NCI-H187 treated with DMSO at 0.1 percent for 48 hours (cell line): ENCODE data around the gene FNTB.
A peak's percentile ranks its signal among the peaks of the same experiment; 100 is the strongest.

Experiments
- DNase-seq: peaks from one replicate; lab custom pipeline; 2025; lab: John Stamatoyannopoulos, UW

The FNTB gene, protein sequence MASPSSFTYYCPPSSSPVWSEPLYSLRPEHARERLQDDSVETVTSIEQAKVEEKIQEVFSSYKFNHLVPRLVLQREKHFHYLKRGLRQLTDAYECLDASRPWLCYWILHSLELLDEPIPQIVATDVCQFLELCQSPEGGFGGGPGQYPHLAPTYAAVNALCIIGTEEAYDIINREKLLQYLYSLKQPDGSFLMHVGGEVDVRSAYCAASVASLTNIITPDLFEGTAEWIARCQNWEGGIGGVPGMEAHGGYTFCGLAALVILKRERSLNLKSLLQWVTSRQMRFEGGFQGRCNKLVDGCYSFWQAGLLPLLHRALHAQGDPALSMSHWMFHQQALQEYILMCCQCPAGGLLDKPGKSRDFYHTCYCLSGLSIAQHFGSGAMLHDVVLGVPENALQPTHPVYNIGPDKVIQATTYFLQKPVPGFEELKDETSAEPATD

DNA sequence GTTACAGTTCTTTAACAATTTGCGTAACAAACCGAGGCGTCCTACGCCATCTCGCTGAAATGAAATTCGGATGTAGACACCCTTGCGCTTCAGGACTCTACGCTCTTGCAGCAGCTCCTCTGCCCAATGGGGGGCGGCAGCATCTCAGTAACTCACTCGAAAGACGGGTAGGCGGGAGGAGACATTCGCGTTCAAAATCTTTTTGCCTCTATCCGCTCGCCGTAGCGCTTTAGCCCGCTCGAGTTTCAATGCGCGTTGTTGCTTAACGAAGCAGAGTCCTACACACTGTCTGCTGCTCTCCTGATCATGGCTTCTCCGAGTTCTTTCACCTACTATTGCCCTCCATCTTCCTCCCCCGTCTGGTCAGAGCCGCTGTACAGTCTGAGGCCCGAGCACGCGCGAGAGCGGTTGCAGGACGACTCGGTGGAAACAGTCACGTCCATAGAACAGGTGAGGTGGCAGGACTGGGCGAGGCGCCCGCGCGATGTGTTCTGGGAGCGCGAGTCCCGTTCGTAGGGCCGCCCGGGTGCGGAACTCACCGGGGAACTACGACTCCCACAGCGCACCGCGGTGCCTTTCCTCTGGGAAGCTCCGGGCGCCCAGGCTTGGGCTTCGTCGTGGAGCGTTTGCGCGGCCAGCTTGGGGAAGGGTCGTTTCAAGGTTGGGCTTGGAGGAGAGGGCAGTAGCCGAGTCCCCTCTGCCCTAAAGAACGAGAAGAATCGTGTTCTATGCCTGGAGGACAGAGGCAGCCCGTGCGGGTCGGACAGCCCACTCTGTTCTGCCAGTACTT is at the start of gene FNTB:
FNTB (plus strand) TSS at position 248 of the 790 bp plus-strand sequence; CDS start at position 307, 59 bp downstream.
- DNase-seq, result peak; percentile 94

DNA sequence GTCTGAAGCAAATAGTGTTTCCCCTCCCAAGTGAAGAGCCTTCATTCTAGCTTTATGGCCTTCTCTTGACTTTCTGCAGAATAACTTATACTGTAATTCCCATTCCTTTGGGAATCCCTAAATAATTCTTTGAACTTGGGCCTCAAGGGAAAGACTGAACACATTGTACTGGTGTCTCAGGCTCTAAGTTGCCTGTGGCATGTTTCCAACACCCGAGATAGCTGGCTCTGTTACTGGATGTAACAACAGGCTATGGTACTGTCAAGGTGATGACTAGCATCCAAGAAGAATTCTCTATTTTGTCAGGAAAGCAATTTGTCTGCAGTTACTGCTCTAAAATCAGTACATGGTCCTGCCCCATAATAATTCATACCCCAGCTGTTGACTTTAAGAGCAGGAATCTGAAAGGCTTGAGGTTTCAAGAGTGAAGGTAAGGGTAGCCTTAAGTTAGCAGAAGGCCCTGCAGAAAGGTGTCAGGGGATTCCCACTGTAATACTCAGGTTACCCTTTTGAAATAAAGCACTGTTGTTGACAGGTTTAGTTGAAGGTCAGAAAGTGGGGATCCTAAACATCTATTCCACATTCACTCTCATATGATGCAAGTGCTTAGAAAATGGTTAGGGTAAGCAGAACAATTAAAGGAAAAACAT is 49.4 kb upstream of the FNTB start:
- no peak for DNase-seq

DNA sequence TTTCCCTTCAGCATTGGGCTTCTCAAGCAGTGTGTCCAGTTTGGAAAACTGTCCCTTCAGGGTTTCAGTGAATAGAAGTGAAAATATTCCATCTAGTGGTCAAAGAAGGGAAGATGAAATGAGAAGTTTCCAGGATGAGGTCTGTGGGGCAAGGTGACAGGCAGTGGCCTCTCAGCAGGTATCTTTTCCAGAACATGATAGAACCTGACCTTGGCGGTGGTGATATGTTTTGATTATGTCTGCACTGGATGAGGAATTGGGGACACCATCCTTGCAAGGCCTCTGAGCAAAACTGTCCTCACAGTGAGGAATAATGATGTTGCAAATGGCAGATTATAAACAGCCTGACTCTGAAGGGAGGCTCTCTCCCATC is 48.9 kb upstream of the FNTB start:
- DNase-seq, result no peak

DNA sequence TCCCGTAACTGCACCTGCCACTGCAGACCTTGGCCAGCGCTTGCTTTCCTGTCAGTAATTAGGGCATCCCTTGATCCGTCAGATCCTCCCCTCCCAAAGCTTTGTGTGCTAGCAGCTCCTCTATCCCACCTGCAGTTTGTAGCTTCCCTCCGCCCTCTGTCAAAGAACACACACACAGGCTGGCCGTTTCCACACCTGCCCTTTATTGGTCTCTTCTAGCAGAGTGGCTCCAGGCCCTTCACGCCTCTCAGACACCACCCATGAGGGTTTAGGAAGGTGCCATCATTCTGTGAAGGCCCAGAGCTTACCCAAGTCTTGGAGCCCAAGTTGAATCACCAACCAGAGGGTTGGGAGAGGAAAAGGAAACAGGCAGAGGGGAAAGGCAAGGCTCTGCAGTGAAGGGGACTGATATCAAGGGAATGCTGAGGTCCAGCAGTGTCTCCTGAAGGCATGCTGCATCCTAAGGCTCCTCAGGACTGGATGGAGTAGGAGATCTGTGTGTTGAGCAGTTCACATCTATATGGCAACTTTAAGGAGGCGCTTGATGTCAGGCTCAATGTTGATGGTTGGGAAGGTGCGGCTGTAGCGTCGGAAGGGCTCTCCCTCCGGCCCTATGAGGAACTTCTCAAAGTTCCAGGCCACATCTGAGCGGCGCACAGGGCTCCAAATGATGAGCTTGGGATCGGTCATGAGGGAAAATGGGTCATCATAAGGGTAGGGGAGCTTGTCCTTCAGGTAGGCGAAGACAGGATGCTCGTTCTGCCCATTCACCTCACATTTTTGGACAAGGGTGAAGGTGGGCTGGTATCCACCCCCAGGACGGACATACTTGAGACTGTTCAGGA is 47.5 kb upstream of the FNTB start:
- DNase-seq, result peak; percentile 37

DNA sequence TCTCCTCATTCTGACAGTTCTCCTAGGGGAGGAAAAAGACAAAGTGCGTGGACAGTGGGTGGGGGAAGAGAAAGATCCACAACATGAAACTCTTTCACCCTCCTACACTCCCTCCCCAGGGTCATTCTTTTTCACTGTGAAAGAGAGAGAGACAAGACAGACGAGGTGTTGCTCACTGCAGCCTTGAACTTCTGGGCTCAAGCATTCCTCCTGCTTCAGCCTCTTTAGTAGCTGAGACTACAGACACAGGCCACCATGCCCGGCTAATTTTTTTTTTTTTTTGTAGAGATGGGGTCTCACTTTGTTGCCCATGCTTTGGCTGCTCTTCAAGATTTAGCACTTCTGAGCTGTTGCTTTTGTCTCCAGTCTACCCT is 46.9 kb upstream of the FNTB start:
- DNase-seq, result no peak

DNA sequence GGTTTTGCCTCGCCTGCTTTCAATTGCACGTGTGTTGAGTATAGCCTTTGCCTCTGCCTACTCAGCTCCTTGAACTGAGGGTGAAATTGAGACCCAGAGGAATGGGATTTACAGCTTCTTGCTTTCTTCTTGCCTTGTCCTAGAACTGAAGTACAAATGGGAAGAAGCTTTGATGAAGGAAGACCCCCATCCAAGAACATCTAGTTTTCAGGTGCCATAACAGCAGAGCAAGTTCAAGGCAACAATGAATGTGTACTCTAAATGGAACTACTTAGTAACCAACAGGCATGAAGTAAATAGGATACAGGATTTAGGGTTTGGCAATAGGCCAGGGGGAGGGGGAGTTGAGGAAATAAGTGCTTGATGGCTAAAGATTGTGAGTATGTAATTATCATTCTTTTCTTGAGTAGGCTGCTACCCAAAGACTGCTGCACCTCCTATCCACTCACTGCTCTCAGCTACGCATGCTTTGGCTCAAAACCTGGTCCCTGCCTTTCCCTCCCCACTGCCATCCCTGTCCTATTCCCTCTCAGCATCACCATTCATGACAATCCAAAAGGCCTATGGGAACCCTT is 46.3 kb upstream of the FNTB start:
- DNase-seq, result no peak

DNA sequence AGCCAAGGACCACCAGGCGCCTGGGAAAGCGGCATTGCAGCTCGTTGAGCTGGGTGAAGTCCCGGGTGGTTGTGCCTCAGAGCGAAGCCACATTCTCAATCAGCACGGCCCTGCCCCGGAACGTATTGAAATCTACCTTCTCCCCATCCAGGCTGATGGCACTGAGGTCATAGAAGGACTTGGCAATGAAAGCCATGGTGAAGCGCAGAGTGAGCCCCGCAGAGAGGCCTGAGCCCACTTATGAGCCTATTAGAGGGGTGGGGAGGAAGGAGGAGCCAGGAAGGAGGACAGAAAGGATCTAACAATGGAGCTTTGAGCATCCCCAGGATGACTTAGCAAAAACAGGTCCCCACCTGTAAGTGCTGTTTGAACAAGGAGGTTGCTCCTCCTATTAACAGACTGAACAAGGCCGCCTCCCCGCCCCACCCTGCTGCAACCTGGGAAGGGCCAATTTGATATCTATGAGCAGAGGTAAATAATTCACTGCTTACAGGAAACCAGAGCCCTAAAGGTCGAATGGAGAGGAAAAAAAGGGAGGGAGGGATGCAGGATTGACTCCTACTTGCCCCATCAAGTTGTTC is 44.1 kb upstream of the FNTB start, which contains the start of gene GPX2:
GPX2 (minus strand) TSS at position 215 of the 581 bp plus-strand sequence; CDS start at position 196, 19 bp downstream.
- peak; percentile 85 for DNase-seq

DNA sequence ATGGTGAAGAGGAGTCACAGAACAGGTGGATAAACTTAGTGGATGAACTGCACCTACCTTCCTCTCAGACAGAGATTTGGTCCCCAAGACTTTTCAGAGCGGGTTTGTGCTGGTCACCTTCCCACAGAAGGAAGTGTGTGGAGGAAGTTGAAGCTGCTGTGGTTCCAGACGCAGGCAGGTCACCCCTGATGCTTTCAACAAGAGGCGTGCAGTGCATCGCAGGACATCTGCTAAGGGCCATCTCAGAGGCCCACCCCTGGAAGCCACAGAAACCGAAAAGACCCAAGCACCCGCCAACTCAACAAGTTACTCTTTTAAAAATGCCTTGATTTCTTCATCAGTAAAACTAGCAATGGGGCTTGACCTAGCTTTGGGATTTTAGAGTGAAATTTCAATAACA is 43.1 kb upstream of the FNTB start:
- DNase-seq, result no peak

DNA sequence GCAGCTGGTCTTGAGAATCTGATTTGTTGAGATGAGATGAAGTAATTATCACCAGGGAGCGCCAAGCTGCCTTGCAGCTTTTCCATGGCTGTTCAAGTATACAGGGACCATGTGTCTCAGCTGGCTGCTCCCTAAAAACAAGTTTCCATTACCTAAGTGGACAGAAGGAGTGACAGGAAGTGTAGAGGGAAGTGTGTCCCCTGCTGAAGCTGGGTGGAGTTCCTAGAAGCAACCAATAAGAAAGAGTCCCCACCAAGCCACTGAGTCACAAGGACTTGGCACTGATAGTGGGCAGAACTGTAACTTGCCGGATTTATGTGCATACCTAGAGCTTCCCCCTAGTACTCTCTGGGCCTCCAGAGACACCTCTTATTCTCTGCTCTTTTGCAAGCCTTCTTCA is 42.7 kb upstream of the FNTB start:
- DNase-seq, result no peak

DNA sequence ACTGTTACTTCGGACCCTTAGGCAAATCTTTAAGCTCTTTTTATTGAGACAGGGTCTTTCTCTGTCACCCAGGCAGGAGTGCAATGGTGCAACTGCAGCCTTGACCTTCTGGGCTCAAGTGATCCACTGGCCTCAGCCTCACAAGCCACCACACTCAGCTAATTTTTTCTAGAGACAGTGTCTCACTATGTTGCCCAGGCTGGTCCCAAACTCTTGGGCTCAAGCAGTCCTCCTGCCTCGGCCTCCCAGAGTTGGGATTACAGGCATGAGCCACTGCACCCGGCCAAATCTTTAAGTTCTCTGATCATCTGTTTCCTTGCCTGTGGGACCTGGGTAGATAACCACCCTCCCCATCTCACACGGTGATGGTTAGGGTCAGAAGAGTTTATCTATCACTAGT is 41.8 kb upstream of the FNTB start:
- DNase-seq, result no peak

DNA sequence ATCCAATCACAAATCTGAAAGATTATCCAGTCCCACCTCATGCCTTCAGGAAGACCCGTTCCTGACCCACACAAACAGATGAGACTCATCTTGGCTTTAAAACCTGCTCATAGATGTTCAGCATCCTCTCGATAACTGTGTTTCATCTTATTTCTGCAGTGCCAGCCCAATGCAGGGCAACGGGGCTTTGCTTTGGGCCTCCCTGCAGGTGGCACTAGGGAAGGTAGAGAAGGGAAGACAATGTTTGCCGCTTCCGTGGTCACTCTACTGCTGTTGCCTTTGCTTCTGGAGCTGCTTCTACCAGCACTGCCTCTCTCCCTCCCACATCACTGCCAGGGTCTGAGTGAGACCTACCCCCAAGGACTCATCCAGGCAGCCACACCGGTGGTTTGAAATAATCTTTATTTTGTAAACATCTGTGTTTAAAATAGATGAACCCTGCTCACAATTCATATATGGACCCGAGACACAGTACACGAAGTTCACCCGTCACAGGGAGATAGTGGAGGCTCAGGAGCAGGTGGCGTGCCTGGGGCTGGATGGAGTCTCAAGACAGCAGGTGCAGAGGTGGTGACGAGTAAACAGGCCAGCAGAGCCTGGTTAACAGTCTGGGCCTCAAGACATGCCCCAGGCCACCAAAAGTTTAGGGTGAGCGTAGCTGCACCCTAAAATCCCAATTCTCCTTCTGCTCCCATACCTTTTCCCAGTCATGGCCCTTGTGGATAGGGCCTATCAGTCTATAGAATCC is 41.1 kb upstream of the FNTB start:
- DNase-seq, result no peak

DNA sequence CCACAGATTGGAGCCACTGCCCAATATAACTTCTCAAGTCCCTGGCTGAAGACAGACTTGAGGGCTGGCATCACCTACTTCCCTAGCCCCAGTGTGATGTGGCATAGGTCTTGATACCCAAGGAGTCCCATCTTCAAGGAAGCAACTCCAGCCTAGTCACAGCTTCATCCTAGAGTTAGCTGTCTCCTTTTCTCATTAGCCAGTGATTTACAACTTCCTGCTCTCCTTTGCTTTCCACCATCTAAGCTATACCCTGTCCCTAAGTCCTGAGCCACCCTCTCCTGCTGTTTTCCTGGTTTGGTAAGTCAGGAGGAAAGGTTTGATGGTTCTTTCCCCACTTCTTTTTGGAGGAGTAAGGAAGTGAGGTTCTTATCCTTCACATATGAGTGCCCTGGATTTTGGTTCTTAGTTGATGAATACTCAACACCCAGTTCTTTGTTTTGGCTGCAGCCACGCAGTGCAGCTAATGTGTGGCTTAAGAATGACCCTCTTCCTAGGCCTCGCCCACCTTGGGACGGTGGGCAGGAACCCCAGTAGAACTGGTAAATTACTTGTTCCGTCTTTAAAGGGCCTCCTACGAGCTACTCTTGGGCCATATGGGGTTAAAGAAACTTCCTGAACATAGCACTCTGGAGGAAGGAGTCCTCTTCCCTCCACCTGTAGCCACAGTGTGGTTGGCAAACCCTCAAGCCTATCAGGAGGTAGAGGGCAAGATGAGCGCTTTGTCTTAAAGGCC is 40.2 kb upstream of the FNTB start:
- no peak for DNase-seq

DNA sequence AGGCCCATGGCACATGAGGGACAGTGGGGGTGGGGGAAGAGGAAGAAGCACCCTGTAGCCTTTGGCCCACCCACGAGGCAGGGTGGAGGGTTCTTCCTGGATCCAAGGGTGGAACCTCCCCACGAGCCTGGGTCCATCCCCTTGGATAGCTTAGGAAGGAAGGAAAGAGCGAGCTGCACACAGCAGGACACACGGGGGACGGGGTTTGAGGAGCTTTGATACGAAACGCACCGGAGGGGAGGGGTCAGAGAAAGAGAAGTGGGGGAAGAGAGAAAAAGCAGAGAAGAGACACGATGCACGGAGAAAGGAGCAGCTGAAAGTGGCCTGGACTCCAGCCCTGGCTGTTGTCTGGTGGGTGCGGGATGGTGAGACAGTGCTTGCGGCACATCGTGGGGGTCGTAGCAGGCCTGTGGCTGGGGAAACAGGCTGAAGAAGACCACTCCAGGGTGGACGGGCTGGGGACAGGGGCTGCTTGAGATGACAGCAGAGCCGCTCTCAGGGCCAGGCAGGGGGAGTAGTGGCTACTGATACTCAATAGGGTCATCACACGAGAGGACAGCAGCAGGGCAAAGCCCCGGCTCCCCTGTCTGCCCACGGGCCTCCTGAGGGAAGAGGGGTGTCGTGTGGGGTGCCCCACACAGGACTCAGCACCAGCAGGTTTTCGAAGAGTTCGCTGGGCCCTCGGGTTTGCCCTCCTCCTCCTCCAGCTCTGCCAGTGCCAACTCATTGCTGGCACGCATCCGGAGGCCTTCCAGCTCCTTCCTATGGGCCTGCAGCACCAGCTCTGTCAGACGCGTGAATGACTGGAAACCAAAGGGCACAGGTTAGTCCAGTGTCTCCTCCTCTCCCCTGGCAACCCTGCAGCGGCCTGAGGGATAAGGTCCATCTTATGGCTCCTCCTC is 38.7 kb upstream of the FNTB start:
- DNase-seq, result no peak

DNA sequence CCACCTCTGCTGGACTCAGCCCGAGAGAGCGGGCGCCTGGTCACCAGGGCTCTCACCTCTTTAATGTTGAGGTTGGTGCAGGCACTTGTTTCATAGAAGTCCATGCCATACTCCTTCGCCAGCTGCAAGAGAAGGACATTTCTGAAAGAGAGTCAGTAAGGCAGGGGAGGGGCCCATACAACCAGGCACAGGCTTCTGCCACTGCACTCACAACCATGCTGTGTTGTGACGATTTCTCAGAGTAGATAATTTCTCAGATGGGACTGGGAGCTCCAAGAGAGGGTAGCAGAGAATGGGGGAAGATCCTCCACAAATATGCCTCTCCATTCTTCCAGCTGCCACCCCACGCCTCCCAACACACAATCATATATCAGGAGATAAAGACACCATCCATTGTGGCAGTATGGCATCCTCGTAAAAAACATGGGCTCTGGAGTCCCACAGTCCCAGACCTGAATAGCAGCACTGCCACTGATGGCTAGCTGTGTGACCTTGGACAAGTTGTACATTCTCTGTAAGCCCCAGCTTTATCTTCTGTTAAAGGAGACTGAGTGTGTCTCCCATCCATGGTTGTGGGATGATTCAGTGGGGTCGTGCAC is 38.0 kb upstream of the FNTB start:
- DNase-seq, result no peak

DNA sequence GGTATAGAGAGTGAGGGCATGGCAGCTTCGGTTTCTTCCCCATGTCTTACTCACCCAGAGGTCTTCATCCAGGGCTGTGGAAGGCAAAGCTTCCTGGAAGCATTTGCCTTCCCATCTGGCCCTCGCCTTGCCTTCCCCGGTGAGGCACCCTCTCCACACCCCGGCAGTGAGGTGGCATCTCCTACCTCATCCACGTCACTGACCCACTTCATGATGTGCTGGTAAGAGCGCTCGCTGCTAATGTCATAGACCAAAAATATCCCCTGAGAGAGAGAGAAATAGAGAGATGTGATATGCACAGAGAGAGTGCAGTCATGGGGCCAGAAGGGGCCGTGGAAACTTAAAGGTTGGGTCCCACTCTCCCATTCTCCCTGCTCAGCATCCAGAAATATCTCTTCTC is 35.8 kb upstream of the FNTB start:
- DNase-seq, result no peak

DNA sequence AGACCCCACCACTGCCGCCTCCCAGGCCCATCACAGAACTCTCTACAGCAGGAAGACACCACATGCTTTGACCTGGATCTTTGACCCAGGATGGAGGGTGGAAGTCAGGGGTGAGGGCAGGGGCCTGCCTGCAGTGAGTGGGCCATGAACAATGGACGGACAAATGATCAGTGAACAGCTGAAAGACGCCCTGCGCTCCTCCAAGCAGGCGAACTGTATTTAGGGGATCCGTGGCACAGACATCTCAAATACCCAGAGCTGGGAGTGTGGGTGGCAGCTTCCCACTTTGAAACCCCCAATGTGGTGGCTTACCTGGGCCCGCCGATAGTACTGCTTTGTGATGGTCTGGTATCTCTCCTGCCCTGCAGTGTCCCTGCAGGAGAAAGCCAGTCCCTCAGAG is 35.4 kb upstream of the FNTB start:
- no peak for DNase-seq

DNA sequence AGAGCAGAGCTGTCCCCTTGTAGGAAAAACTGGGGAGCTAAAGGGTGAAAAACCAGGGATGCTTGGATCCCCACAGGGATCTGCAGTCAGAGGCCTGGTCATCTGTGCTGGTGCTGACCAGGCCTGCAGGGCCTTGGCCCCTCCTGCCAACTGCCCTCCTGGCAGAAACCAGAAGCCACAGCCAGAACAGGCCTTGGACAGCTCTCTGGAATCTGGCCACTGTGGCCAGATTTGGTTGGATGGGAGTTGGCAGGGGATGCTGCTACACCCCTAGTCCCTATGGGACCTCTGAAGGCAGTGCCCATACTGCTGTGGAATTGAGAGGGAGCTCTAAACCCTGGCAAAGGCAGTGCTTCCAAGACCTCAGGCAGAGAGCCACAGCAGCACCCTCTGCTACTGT is 35.0 kb upstream of the FNTB start:
- no peak for DNase-seq
